ENCODE data around the gene CLCA2. TPM values are rescaled to one million over a fixed set of nuclear protein-coding genes. Genes with fewer than 3 reads are reported as not detected.

Gene CLCA2
- total and polyA plus RNA-seq, 4 donors, result not detected

GRCh38 chr1:86472767-86473166, 48.8 kb downstream of the CLCA2 start:
- Histone ChIP-seq H3K9me3 (ENCODE audit: control insufficient read depth in 4 of 4, low read length in 3 of 4) (no peaks in the 10 kb centered on the region), H3K27me3 (ENCODE audit: control insufficient read depth in 4 of 4, insufficient read depth in 4 of 4, low read length in 3 of 4) (peaks cover 0 to 6% (median 2%) of the 10 kb centered on the region in 4 donors), H3K9ac (ENCODE audit: low read depth in 1 of 2, low read length in 2 of 2) (no peak overlapping the region), H3K27ac (ENCODE audit: low read depth in 1 of 2, low read length in 2 of 2) (no peak overlapping the region), H3K36me3 (ENCODE audit: control insufficient read depth in 4 of 4, insufficient read depth in 3 of 4, low read depth in 1 of 4, low read length in 3 of 4) (no peaks in the 10 kb centered on the region), H3K4me1 (ENCODE audit: control insufficient read depth in 4 of 4, insufficient read depth in 4 of 4, low read length in 3 of 4) (no peaks in the 10 kb centered on the region), H3K4me3 (ENCODE audit: low read depth in 1 of 3, low read length in 3 of 3) (no peak overlapping the region)
- TF ChIP-seq, protein P1, sequence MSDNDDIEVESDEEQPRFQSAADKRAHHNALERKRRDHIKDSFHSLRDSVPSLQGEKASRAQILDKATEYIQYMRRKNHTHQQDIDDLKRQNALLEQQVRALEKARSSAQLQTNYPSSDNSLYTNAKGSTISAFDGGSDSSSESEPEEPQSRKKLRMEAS (IDR thresholded peaks at IDR 0.05), result no peak
- no peak for TF ChIP-seq EGR1 (IDR thresholded peaks at IDR 0.05; ENCODE audit: low read depth in 2 of 2)
- TF ChIP-seq GABPA (IDR thresholded peaks at IDR 0.05 in 1 of 2, conservative IDR thresholded peaks at IDR 0.05 in 1 of 2), result no peak
- TF ChIP-seq SP1 (IDR thresholded peaks at IDR 0.05), result no peak
- no peak for TF ChIP-seq REST (IDR thresholded peaks at IDR 0.05)
- TF ChIP-seq TAF1 (conservative IDR thresholded peaks at IDR 0.05), result no peak
- no peak for TF ChIP-seq RAD21 (IDR thresholded peaks at IDR 0.05)
- no peak for TF ChIP-seq RXRA (IDR thresholded peaks at IDR 0.05)
- TF ChIP-seq FOXA1 (IDR thresholded peaks at IDR 0.05), result no peak
- TF ChIP-seq, protein P2, sequence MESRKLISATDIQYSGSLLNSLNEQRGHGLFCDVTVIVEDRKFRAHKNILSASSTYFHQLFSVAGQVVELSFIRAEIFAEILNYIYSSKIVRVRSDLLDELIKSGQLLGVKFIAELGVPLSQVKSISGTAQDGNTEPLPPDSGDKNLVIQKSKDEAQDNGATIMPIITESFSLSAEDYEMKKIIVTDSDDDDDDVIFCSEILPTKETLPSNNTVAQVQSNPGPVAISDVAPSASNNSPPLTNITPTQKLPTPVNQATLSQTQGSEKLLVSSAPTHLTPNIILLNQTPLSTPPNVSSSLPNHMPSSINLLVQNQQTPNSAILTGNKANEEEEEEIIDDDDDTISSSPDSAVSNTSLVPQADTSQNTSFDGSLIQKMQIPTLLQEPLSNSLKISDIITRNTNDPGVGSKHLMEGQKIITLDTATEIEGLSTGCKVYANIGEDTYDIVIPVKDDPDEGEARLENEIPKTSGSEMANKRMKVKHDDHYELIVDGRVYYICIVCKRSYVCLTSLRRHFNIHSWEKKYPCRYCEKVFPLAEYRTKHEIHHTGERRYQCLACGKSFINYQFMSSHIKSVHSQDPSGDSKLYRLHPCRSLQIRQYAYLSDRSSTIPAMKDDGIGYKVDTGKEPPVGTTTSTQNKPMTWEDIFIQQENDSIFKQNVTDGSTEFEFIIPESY (IDR thresholded peaks at IDR 0.05), result no peak
- TF ChIP-seq HNF4A (conservative IDR thresholded peaks at IDR 0.05), result no peak
- WGBS, result 79% methylated on average over 3 of the region's 3 CpGs
- no peak for DNase-seq (ENCODE audit: low spot score)

DNA sequence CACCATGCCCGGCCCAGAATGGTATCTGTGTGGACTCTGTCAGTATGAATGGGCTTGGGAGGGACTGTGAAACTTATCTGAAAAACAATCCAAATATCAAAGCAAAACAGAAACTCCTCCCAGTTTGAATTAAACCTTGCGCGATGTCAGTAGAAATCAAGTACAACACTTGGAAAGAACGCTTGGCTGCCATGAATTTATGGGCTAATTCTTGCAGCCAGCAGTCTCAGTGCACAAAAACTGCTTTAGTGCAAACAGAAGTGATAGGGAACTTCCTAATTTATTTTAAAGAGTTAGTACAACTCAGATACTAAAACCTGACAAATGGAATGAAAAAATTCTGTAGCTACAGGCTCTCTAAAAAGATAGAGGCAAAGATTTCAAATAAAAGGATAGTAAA, 53.3 kb downstream of the CLCA2 start:
- H3K4me1 ChIP-seq (ENCODE audit: control insufficient read depth in 4 of 4, insufficient read depth in 4 of 4, low read length in 3 of 4), result no peaks in the 10 kb centered on the region
- TF ChIP-seq HNF4A (conservative IDR thresholded peaks at IDR 0.05), result no peak
- no peak for TF ChIP-seq EGR1 (IDR thresholded peaks at IDR 0.05; ENCODE audit: low read depth in 2 of 2)
- no peak for TF ChIP-seq YY1 (IDR thresholded peaks at IDR 0.05)
- TF ChIP-seq JUND (IDR thresholded peaks at IDR 0.05), result no peak
- no peak for TF ChIP-seq RAD21 (IDR thresholded peaks at IDR 0.05)
- no peak for TF ChIP-seq REST (IDR thresholded peaks at IDR 0.05)
- TF ChIP-seq, protein P1 (IDR thresholded peaks at IDR 0.05), result no peak
- no peak for TF ChIP-seq GABPA (IDR thresholded peaks at IDR 0.05 in 1 of 2, conservative IDR thresholded peaks at IDR 0.05 in 1 of 2)
- TF ChIP-seq ATF3 (IDR thresholded peaks at IDR 0.05), result no peak
- TF ChIP-seq HNF4G (IDR thresholded peaks at IDR 0.05), result no peak
- no peak for TF ChIP-seq FOXA1 (IDR thresholded peaks at IDR 0.05)
- TF ChIP-seq RXRA (IDR thresholded peaks at IDR 0.05), result no peak
- TF ChIP-seq, protein P2 (IDR thresholded peaks at IDR 0.05), result no peak
- TF ChIP-seq, protein P3, sequence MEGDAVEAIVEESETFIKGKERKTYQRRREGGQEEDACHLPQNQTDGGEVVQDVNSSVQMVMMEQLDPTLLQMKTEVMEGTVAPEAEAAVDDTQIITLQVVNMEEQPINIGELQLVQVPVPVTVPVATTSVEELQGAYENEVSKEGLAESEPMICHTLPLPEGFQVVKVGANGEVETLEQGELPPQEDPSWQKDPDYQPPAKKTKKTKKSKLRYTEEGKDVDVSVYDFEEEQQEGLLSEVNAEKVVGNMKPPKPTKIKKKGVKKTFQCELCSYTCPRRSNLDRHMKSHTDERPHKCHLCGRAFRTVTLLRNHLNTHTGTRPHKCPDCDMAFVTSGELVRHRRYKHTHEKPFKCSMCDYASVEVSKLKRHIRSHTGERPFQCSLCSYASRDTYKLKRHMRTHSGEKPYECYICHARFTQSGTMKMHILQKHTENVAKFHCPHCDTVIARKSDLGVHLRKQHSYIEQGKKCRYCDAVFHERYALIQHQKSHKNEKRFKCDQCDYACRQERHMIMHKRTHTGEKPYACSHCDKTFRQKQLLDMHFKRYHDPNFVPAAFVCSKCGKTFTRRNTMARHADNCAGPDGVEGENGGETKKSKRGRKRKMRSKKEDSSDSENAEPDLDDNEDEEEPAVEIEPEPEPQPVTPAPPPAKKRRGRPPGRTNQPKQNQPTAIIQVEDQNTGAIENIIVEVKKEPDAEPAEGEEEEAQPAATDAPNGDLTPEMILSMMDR (IDR thresholded peaks at IDR 0.05; ENCODE audit: low read depth, low read length, missing input control), result no peak
- no peak for TF ChIP-seq SP1 (IDR thresholded peaks at IDR 0.05)
- no peak for TF ChIP-seq TAF1 (conservative IDR thresholded peaks at IDR 0.05)
- TF ChIP-seq FOXA2 (IDR thresholded peaks at IDR 0.05), result no peak
- no peak overlapping the region for H3K9ac ChIP-seq (ENCODE audit: low read depth in 1 of 2, low read length in 2 of 2)
- DNase-seq (ENCODE audit: low spot score), result no peak
- no peaks in the 10 kb centered on the region for H3K27me3 ChIP-seq (ENCODE audit: control insufficient read depth in 4 of 4, insufficient read depth in 4 of 4, low read length in 3 of 4)
- 91% methylated on average over 4 of the region's 4 CpGs for WGBS
- H3K36me3 ChIP-seq (ENCODE audit: control insufficient read depth in 4 of 4, insufficient read depth in 3 of 4, low read depth in 1 of 4, low read length in 3 of 4), result no peaks in the 10 kb centered on the region
- H3K9me3 ChIP-seq (ENCODE audit: control insufficient read depth in 4 of 4, low read length in 3 of 4), result no peaks in the 10 kb centered on the region
- H3K4me3 ChIP-seq (ENCODE audit: low read depth in 1 of 3, low read length in 3 of 3), result no peak overlapping the region
- no peak overlapping the region for H3K27ac ChIP-seq (ENCODE audit: low read depth in 1 of 2, low read length in 2 of 2)

All from liver (tissue), 9 donors.